Measurements from ENCODE around the gene PHF14. TPM values are rescaled to one million over a fixed set of nuclear protein-coding genes. Genes with fewer than 3 reads are reported as not detected.

PHF14 gene
- total RNA-seq, 1 experiment from 2014 or later = 50.8 TPM

DNA sequence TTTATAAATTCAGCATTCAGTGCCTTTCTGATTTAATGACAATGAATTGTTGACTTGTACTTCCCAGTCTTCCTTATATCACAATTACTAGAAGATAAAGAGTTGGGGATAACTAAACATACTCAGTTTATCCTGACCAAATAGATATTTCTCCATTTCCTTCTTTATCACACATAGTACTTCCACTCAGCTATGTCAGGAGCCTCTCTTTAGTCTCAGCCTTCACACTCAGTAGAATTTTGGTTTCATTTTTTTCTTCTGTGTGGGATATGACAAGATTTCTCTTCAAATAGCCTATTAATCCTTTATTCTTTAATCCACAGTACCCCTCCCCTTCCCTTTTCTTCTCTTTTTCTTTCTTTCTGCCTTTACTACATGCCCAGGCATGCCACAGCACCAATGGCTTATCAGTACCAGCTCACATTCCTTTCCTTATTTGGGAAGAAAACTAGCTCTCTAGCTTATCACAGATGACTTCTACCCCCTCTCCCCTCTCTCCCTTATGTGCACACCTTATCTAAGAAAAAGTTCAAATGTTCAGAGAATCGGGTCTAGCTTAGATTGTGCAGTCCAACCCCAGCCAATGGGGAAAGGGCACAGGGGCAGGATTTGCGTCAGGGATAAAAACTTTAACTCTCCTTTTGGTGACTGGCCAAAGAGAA is 109.0 kb downstream of the PHF14 start:
- H3K4ac ChIP-seq (ENCODE audit: low read depth, low read length) = no peak overlapping the region
- peak overlapping the region; percentile 81 for H3K18ac ChIP-seq (ENCODE audit: insufficient read length, low read depth, low read length)
- H4K5ac ChIP-seq (ENCODE audit: insufficient read length, low read depth, low read length) = no peak overlapping the region
- no peak overlapping the region for H3T11ph ChIP-seq (ENCODE audit: low read length)
- no peak overlapping the region for H2AFZ ChIP-seq (ENCODE audit: low read length)
- H3K9ac ChIP-seq (ENCODE audit: extremely low read depth, insufficient read length, low read length) = no peak overlapping the region
- no peak overlapping the region for H4K91ac ChIP-seq (ENCODE audit: insufficient read length, low read depth, low read length)
- no peak overlapping the region for H3K4me2 ChIP-seq (ENCODE audit: insufficient read depth, insufficient read length, low read length)
- peaks cover 10 to 25% (median 24%) of the 10 kb centered on the region in 3 experiments; a peak in 6 of 7 replicates for H3K36me3 Mint-ChIP-seq (ENCODE audit: insufficient read depth in 1 of 3, low read depth in 3 of 3)
- H3K23me2 ChIP-seq (ENCODE audit: insufficient read length, low read depth, low read length, poor library complexity, severe bottlenecking) = no peaks in the 10 kb centered on the region
- peaks cover 11 to 12% of the 10 kb centered on the region in 2 experiments for H3K4me1 Mint-ChIP-seq
- no peak overlapping the region for H4K8ac ChIP-seq (replicated peaks; ENCODE audit: insufficient read length, low read depth, low read length)
- DNase-seq = peak; percentile 31
- no peaks in the 10 kb centered on the region for H4K20me1 ChIP-seq (ENCODE audit: control insufficient read depth, insufficient read depth, insufficient read length)
- H3K9me3 Mint-ChIP-seq = peaks cover 4 to 13% of the 10 kb centered on the region in 2 experiments; a peak in 3 of 5 replicates
- no peak overlapping the region for H3K27ac ChIP-seq (ENCODE audit: insufficient read length, low read depth, low read length)
- peak overlapping the region; percentile 86 for H2BK120ac ChIP-seq (ENCODE audit: low read depth, low read length, poor library complexity, severe bottlenecking)
- no peaks in the 10 kb centered on the region for H3K79me1 ChIP-seq (ENCODE audit: insufficient read depth, low read depth, low read length, poor library complexity, severe bottlenecking)
- no peak overlapping the region; the same call in 1 of the 2 replicates for H3K14ac ChIP-seq (ENCODE audit: insufficient read depth, low read length)
- no peak overlapping the region for H2AK5ac ChIP-seq (ENCODE audit: insufficient read length, low read length)
- peak overlapping the region; percentile 73 to 97 (median 90); a peak in 6 of 7 replicates for H3K27ac Mint-ChIP-seq
- no peaks in the 10 kb centered on the region for H3K27me3 Mint-ChIP-seq (ENCODE audit: low read depth)
- H3K9me3 ChIP-seq (ENCODE audit: control insufficient read depth, low read depth, low read length) = no peaks in the 10 kb centered on the region
- TF ChIP-seq, protein P1, sequence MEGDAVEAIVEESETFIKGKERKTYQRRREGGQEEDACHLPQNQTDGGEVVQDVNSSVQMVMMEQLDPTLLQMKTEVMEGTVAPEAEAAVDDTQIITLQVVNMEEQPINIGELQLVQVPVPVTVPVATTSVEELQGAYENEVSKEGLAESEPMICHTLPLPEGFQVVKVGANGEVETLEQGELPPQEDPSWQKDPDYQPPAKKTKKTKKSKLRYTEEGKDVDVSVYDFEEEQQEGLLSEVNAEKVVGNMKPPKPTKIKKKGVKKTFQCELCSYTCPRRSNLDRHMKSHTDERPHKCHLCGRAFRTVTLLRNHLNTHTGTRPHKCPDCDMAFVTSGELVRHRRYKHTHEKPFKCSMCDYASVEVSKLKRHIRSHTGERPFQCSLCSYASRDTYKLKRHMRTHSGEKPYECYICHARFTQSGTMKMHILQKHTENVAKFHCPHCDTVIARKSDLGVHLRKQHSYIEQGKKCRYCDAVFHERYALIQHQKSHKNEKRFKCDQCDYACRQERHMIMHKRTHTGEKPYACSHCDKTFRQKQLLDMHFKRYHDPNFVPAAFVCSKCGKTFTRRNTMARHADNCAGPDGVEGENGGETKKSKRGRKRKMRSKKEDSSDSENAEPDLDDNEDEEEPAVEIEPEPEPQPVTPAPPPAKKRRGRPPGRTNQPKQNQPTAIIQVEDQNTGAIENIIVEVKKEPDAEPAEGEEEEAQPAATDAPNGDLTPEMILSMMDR (conservative IDR thresholded peaks at IDR 0.05) = no peak
- H3K79me2 ChIP-seq (ENCODE audit: insufficient read depth, low read length) = no peaks in the 10 kb centered on the region
- no peak overlapping the region for H2BK20ac ChIP-seq (ENCODE audit: low read depth, low read length, poor library complexity, severe bottlenecking)
- no peak overlapping the region for H3K56ac ChIP-seq (ENCODE audit: insufficient read length, low read depth, low read length)
- H3K27me3 ChIP-seq (ENCODE audit: insufficient read depth, low read length) = no peaks in the 10 kb centered on the region
- no peak overlapping the region for H2BK15ac ChIP-seq (ENCODE audit: low read depth, low read length)
- H3K4me3 Mint-ChIP-seq = no peak overlapping the region
- no peak overlapping the region for H2BK12ac ChIP-seq (ENCODE audit: insufficient read length, low read depth, low read length)
- H3K4me1 ChIP-seq (ENCODE audit: insufficient read depth, low read length) = no peaks in the 10 kb centered on the region; the same call in 1 of the 2 replicates
- no peak overlapping the region for H3K23ac ChIP-seq (ENCODE audit: insufficient read length, low read depth, low read length)
- H2BK5ac ChIP-seq (ENCODE audit: insufficient read length, low read length) = peak overlapping the region; percentile 85
- WGBS (ENCODE audit: extremely low coverage, insufficient read length, low lambda C conversion rate) = no CpG with 5 or more reads among the region's 2 CpGs

Measured in H9 (cell line).